ENCODE measurements around the gene IFI44L. TPM values are rescaled to one million over a fixed set of nuclear protein-coding genes. Genes with fewer than 3 reads are reported as not detected.

Gene IFI44L
- total RNA-seq, 2 donors from 2014 or later: 3.3 to 4.4 TPM

DNA sequence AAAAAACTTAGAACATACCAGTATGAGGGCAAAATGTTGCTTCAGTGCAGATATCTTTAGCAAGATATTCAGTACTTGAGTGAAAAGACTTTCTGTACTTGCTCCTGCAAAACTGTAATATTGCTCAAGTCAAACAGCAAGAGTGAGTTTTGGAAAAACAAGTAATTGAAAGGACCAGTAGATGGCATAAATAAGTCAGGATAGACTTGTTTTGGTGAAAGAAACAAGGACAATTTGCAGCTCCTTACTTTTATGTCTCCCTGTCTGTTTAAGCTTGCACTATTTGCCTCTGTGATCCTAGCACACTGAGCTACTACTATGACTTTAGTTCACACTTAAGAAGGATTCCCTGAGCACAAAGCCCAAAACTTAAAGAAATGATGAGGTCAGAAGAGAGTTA lies 68.4 kb downstream of the IFI44L start:
- Histone ChIP-seq H3K27ac (no peak overlapping the region), H3K36me3 (no peaks in the 10 kb centered on the region), H3K27me3 (no peaks in the 10 kb centered on the region), H3K4me1 (no peaks in the 10 kb centered on the region), H3K4me3 (no peak overlapping the region), H3K9me3 (no peaks in the 10 kb centered on the region)
- no peak for DNase-seq (ENCODE audit: low spot score)
- TF ChIP-seq, protein P1, sequence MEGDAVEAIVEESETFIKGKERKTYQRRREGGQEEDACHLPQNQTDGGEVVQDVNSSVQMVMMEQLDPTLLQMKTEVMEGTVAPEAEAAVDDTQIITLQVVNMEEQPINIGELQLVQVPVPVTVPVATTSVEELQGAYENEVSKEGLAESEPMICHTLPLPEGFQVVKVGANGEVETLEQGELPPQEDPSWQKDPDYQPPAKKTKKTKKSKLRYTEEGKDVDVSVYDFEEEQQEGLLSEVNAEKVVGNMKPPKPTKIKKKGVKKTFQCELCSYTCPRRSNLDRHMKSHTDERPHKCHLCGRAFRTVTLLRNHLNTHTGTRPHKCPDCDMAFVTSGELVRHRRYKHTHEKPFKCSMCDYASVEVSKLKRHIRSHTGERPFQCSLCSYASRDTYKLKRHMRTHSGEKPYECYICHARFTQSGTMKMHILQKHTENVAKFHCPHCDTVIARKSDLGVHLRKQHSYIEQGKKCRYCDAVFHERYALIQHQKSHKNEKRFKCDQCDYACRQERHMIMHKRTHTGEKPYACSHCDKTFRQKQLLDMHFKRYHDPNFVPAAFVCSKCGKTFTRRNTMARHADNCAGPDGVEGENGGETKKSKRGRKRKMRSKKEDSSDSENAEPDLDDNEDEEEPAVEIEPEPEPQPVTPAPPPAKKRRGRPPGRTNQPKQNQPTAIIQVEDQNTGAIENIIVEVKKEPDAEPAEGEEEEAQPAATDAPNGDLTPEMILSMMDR (IDR thresholded peaks at IDR 0.05): no peak

DNA sequence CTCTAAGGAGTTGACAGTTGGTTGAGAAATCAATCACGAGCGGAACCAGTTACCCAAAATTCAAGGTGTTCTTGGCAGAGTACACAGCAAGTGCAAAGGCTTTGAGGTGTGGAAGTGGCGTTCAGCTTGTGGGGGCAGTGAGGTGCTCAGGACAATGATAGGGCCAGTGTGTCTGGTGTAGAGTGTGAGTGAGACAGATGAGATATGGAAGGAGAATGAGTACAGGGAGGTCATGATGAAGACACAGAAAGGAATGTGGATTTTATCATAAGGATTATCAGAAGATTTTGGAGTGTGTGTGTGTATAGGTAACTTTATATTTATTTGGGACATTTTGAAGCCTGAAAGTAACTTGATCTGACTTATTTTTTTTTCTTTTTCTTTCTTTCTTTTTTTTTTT lies 70.3 kb downstream of the IFI44L start:
- H3K4me3 ChIP-seq: no peak overlapping the region
- TF ChIP-seq, protein P1 (IDR thresholded peaks at IDR 0.05): no peak

DNA sequence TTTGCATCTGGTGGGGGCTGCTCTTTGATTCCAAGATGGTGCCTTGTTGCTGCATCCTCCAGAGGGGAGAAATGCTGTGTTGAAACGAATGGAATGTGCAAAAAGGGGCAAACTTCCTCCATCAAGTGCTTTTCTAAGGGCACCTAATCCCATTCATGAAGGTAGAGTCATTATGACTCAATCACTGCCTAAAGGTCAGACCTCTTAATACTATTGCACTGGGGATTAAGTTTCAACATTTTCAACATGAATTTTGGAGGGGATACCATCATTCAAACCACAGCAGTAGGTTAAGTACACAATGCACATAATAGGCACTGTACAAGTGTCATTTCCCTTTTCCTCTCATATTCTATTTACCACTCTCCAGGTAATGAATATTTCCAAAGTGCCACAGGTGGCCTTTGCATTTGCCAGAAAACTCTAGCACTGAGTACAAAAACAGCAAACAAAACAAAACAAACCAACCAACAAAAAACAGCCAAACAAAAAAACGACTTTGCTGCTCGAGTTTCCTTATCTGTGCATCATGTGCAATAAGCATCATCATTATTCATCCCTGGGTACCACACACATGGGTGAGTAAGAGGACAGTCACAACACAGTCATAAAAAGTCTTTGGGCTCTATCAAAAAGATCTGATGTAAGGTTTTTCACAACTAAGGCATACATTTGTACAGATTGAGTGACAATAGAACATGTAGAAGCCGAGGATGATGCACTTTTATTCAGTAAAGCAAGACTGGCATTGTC lies 71.9 kb downstream of the IFI44L start:
- Histone ChIP-seq H3K27ac (no peak overlapping the region), H3K4me1 (no peaks in the 10 kb centered on the region), H3K9me3 (no peaks in the 10 kb centered on the region), H3K27me3 (no peaks in the 10 kb centered on the region), H3K36me3 (no peaks in the 10 kb centered on the region), H3K4me3 (no peak overlapping the region)
- no peak for DNase-seq (ENCODE audit: low spot score)
- TF ChIP-seq, protein P1 (IDR thresholded peaks at IDR 0.05): no peak

More for the DNA sequence above, 70.3 kb downstream of the IFI44L start:
- H3K4me1 ChIP-seq: no peaks in the 10 kb centered on the region
- H3K27me3 ChIP-seq: no peaks in the 10 kb centered on the region
- H3K36me3 ChIP-seq: no peaks in the 10 kb centered on the region
- no peaks in the 10 kb centered on the region for H3K9me3 ChIP-seq
- DNase-seq (ENCODE audit: low spot score): no peak
- no peak overlapping the region for H3K27ac ChIP-seq

Other genes with a start within 250 kb of the IFI44L start
- 1 to 10 TPM in 1 of 2 donors, under 1 TPM in 1; 0.39 to 1.6 TPM for gene PTGFR, start 129.5 kb upstream of the IFI44L start, total RNA-seq
- 1 to 10 TPM; 6.9 to 8.1 TPM for gene IFI44, start 29.4 kb downstream of the IFI44L start, total RNA-seq